GM21367 (cell line): ENCODE results near the gene TEX53.

Experiments
- ATAC-seq: cut with Tn5 transposase; IDR thresholded peaks from one replicate; pipeline ENCODE4 v1.9.1; 2021; ENCODE audit not compliant: unreplicated experiment

The TEX53 gene

GRCh38 chr9:114680259-114681001 lies 22.8 kb upstream of the TEX53 start:
- ATAC-seq, result no peak

- no peak for ATAC-seq
Observed at GRCh38 chr9:114678795-114679194, 21.2 kb upstream of the TEX53 start.

GRCh38 chr9:114678130-114678529 lies 20.5 kb upstream of the TEX53 start:
- ATAC-seq, result no peak

- ATAC-seq, result no peak
Observed at GRCh38 chr9:114677418-114677817, 19.8 kb upstream of the TEX53 start.

GRCh38 chr9:114676901-114677300 lies 19.3 kb upstream of the TEX53 start:
- no peak for ATAC-seq

GRCh38 chr9:114674798-114675540 lies 17.4 kb upstream of the TEX53 start:
- ATAC-seq, result no peak

- ATAC-seq, result no peak
Observed at GRCh38 chr9:114674076-114674797, 16.6 kb upstream of the TEX53 start.

- ATAC-seq, result no peak
Observed at GRCh38 chr9:114671605-114672004, 14.0 kb upstream of the TEX53 start.

- no peak for ATAC-seq
Observed at GRCh38 chr9:114669961-114670360, 12.4 kb upstream of the TEX53 start.

- no peak for ATAC-seq
Observed at GRCh38 chr9:114668146-114668545, 10.5 kb upstream of the TEX53 start.

- no peak for ATAC-seq
Observed at GRCh38 chr9:114666851-114667250, 9.2 kb upstream of the TEX53 start.

- no peak for ATAC-seq
Observed at GRCh38 chr9:114666401-114666800, 8.8 kb upstream of the TEX53 start.

- ATAC-seq, result no peak
Observed at GRCh38 chr9:114664181-114664580, 6.6 kb upstream of the TEX53 start.

- ATAC-seq, result peak; percentile 68
Observed at GRCh38 chr9:114662081-114662989, 4.7 kb upstream of the TEX53 start.

- no peak for ATAC-seq
Observed at GRCh38 chr9:114656301-114656700, 1.3 kb downstream of the TEX53 start.

- ATAC-seq, result no peak
Observed at GRCh38 chr9:114655689-114656088, 1.9 kb downstream of the TEX53 start.

- peak; percentile 74 for ATAC-seq
Observed at GRCh38 chr9:114653556-114654159, 3.9 kb downstream of the TEX53 start.

- no peak for ATAC-seq
Observed at GRCh38 chr9:114652776-114653555, 4.6 kb downstream of the TEX53 start.

GRCh38 chr9:114643896-114644295 lies 13.7 kb downstream of the TEX53 start:
- ATAC-seq, result no peak

GRCh38 chr9:114643001-114643400 lies 14.6 kb downstream of the TEX53 start:
- no peak for ATAC-seq
